Measurements from ENCODE around the gene DGKI.

The DGKI gene

GRCh38 chr7:137846827-137847567, at the start of gene DGKI:
TSS of gene DGKI (minus strand) at chr7:137846974.
- ATAC-seq (replicated peaks; ENCODE audit: extremely low read depth, poor library complexity, severe bottlenecking) (no peak), DNase-seq (ENCODE audit: low spot score in 2 of 2) (no peak)
- H3K36me3 Mint-ChIP-seq (ENCODE audit: insufficient read depth): peaks cover 6% of the 10 kb centered on the region
- H3K4me3 Mint-ChIP-seq: peak within 1 kb of the TSS; percentile 70
- H3K27me3 Mint-ChIP-seq: peaks cover 67% of the 10 kb centered on the region
- peaks cover 10% of the 10 kb centered on the region for H3K4me1 Mint-ChIP-seq
- H3K9me3 Mint-ChIP-seq: no peaks in the 10 kb centered on the region
- peak within 1 kb of the TSS; percentile 52 for H3K27ac Mint-ChIP-seq (ENCODE audit: low read depth)

- Mint-ChIP-seq H3K27ac (ENCODE audit: low read depth) (peak overlapping the region; percentile 84), H3K36me3 (ENCODE audit: insufficient read depth) (peaks cover 28% of the 10 kb centered on the region), H3K4me3 (no peak overlapping the region), H3K9me3 (no peaks in the 10 kb centered on the region), H3K27me3 (no peaks in the 10 kb centered on the region), H3K4me1 (peaks cover 12% of the 10 kb centered on the region)
- ATAC-seq (replicated peaks; ENCODE audit: extremely low read depth, poor library complexity, severe bottlenecking) (no peak), DNase-seq (ENCODE audit: low spot score in 2 of 2) (no peak)
These were observed 48.8 kb upstream of the DGKI start for GRCh38 chr7:137895301-137896221.

- Mint-ChIP-seq H3K4me3 (no peak overlapping the region), H3K27me3 (no peaks in the 10 kb centered on the region), H3K36me3 (ENCODE audit: insufficient read depth) (peaks cover 19% of the 10 kb centered on the region), H3K9me3 (no peaks in the 10 kb centered on the region), H3K4me1 (no peaks in the 10 kb centered on the region), H3K27ac (ENCODE audit: low read depth) (no peak overlapping the region)
- no peak for ATAC-seq (replicated peaks; ENCODE audit: extremely low read depth, poor library complexity, severe bottlenecking)
- DNase-seq (ENCODE audit: low spot score in 2 of 2): no peak
These were observed 46.5 kb upstream of the DGKI start for GRCh38 chr7:137893143-137893742.

- Mint-ChIP-seq H3K27ac (ENCODE audit: low read depth) (no peak overlapping the region), H3K4me3 (no peak overlapping the region), H3K9me3 (no peaks in the 10 kb centered on the region), H3K4me1 (peaks cover 6% of the 10 kb centered on the region), H3K27me3 (no peaks in the 10 kb centered on the region), H3K36me3 (ENCODE audit: insufficient read depth) (peaks cover 18% of the 10 kb centered on the region)
- ATAC-seq (replicated peaks; ENCODE audit: extremely low read depth, poor library complexity, severe bottlenecking) (no peak), DNase-seq (ENCODE audit: low spot score in 2 of 2) (no peak)
These were observed 44.4 kb upstream of the DGKI start for GRCh38 chr7:137891016-137891655.

- H3K36me3 Mint-ChIP-seq (ENCODE audit: insufficient read depth): peaks cover 15% of the 10 kb centered on the region
- H3K9me3 Mint-ChIP-seq: no peaks in the 10 kb centered on the region
- H3K27me3 Mint-ChIP-seq: no peaks in the 10 kb centered on the region
- ATAC-seq (replicated peaks; ENCODE audit: extremely low read depth, poor library complexity, severe bottlenecking) (no peak), DNase-seq (ENCODE audit: low spot score in 2 of 2) (no peak)
- H3K27ac Mint-ChIP-seq (ENCODE audit: low read depth): no peak overlapping the region
- no peak overlapping the region for H3K4me3 Mint-ChIP-seq
- H3K4me1 Mint-ChIP-seq: peaks cover 6% of the 10 kb centered on the region
These were observed 43.7 kb upstream of the DGKI start for GRCh38 chr7:137890449-137890921.

GRCh38 chr7:137888241-137888640, 41.5 kb upstream of the DGKI start:
- no peak for DNase-seq (ENCODE audit: low spot score in 2 of 2)
- Mint-ChIP-seq H3K9me3 (no peaks in the 10 kb centered on the region), H3K36me3 (ENCODE audit: insufficient read depth) (peaks cover 11% of the 10 kb centered on the region), H3K27me3 (no peaks in the 10 kb centered on the region), H3K27ac (ENCODE audit: low read depth) (no peak overlapping the region), H3K4me3 (no peak overlapping the region), H3K4me1 (peaks cover 6% of the 10 kb centered on the region)
- ATAC-seq (replicated peaks; ENCODE audit: extremely low read depth, poor library complexity, severe bottlenecking): no peak

- Mint-ChIP-seq H3K9me3 (no peaks in the 10 kb centered on the region), H3K27me3 (no peaks in the 10 kb centered on the region), H3K4me1 (peaks cover 6% of the 10 kb centered on the region), H3K36me3 (ENCODE audit: insufficient read depth) (peaks cover 16% of the 10 kb centered on the region), H3K4me3 (no peak overlapping the region), H3K27ac (ENCODE audit: low read depth) (no peak overlapping the region)
- ATAC-seq (replicated peaks; ENCODE audit: extremely low read depth, poor library complexity, severe bottlenecking) (no peak), DNase-seq (ENCODE audit: low spot score in 2 of 2) (no peak)
These were observed 40.0 kb upstream of the DGKI start for GRCh38 chr7:137886746-137887145.

- no peak overlapping the region for H3K4me3 Mint-ChIP-seq
- H3K27me3 Mint-ChIP-seq: no peaks in the 10 kb centered on the region
- no peaks in the 10 kb centered on the region for H3K9me3 Mint-ChIP-seq
- ATAC-seq (replicated peaks; ENCODE audit: extremely low read depth, poor library complexity, severe bottlenecking): no peak
- H3K36me3 Mint-ChIP-seq (ENCODE audit: insufficient read depth): peaks cover 16% of the 10 kb centered on the region
- DNase-seq (ENCODE audit: low spot score in 2 of 2): no peak
- H3K4me1 Mint-ChIP-seq: peaks cover 6% of the 10 kb centered on the region
- H3K27ac Mint-ChIP-seq (ENCODE audit: low read depth): no peak overlapping the region
These were observed 39.5 kb upstream of the DGKI start for GRCh38 chr7:137886281-137886680.

- H3K36me3 Mint-ChIP-seq (ENCODE audit: insufficient read depth): peaks cover 16% of the 10 kb centered on the region
- H3K4me3 Mint-ChIP-seq: no peak overlapping the region
- DNase-seq (ENCODE audit: low spot score in 2 of 2) (no peak), ATAC-seq (replicated peaks; ENCODE audit: extremely low read depth, poor library complexity, severe bottlenecking) (no peak)
- peaks cover 6% of the 10 kb centered on the region for H3K4me1 Mint-ChIP-seq
- H3K27ac Mint-ChIP-seq (ENCODE audit: low read depth): no peak overlapping the region
- H3K9me3 Mint-ChIP-seq: no peaks in the 10 kb centered on the region
- H3K27me3 Mint-ChIP-seq: no peaks in the 10 kb centered on the region
These were observed 38.9 kb upstream of the DGKI start for GRCh38 chr7:137885678-137886077.

GRCh38 chr7:137882806-137883205, 36.0 kb upstream of the DGKI start:
- Mint-ChIP-seq H3K4me1 (peaks cover 6% of the 10 kb centered on the region), H3K27me3 (no peaks in the 10 kb centered on the region), H3K4me3 (no peak overlapping the region), H3K9me3 (no peaks in the 10 kb centered on the region), H3K36me3 (ENCODE audit: insufficient read depth) (peaks cover 23% of the 10 kb centered on the region), H3K27ac (ENCODE audit: low read depth) (no peak overlapping the region)
- DNase-seq (ENCODE audit: low spot score in 2 of 2): no peak
- no peak for ATAC-seq (replicated peaks; ENCODE audit: extremely low read depth, poor library complexity, severe bottlenecking)

GRCh38 chr7:137882261-137882668, 35.5 kb upstream of the DGKI start:
- H3K4me1 Mint-ChIP-seq: peaks cover 6% of the 10 kb centered on the region
- no peak overlapping the region for H3K27ac Mint-ChIP-seq (ENCODE audit: low read depth)
- no peak for DNase-seq (ENCODE audit: low spot score in 2 of 2)
- ATAC-seq (replicated peaks; ENCODE audit: extremely low read depth, poor library complexity, severe bottlenecking): no peak
- peaks cover 23% of the 10 kb centered on the region for H3K36me3 Mint-ChIP-seq (ENCODE audit: insufficient read depth)
- H3K27me3 Mint-ChIP-seq: no peaks in the 10 kb centered on the region
- no peaks in the 10 kb centered on the region for H3K9me3 Mint-ChIP-seq
- no peak overlapping the region for H3K4me3 Mint-ChIP-seq

GRCh38 chr7:137881607-137882260, 35.0 kb upstream of the DGKI start:
- no peaks in the 10 kb centered on the region for H3K9me3 Mint-ChIP-seq
- H3K4me1 Mint-ChIP-seq: peaks cover 6% of the 10 kb centered on the region

More at GRCh38 chr7:137881607-137882260, 35.0 kb upstream of the DGKI start:
- no peak for DNase-seq (ENCODE audit: low spot score in 2 of 2)
- H3K4me3 Mint-ChIP-seq: no peak overlapping the region
- H3K27ac Mint-ChIP-seq (ENCODE audit: low read depth): no peak overlapping the region
- no peak for ATAC-seq (replicated peaks; ENCODE audit: extremely low read depth, poor library complexity, severe bottlenecking)
- peaks cover 24% of the 10 kb centered on the region for H3K36me3 Mint-ChIP-seq (ENCODE audit: insufficient read depth)
- H3K27me3 Mint-ChIP-seq: no peaks in the 10 kb centered on the region
